ENCODE data around the gene C3AR1. TPM values are rescaled to one million over a fixed set of nuclear protein-coding genes. Genes with fewer than 3 reads are reported as not detected.
A peak's percentile ranks its signal among the peaks of the same experiment; 100 is the strongest.

C3AR1 gene
- total and polyA plus RNA-seq, 2 of the 13 experiments (the other 11 are each of a cell fraction or from before 2014, with no cell fraction given) = not detected

GRCh38 chr12:8026291-8026900 lies 39.8 kb downstream of the C3AR1 start (continued):
- no peak for TF ChIP-seq ZNF597 (CRISPR knock-in tag; IDR thresholded peaks at IDR 0.05)
- TF ChIP-seq ZMYM2 (CRISPR knock-in tag; IDR thresholded peaks at IDR 0.05) = no peak
- TF ChIP-seq SUZ12 (IDR thresholded peaks at IDR 0.05; ENCODE audit: low read depth, low read length) = no peak
- TF ChIP-seq SNAI1 (CRISPR knock-in tag; IDR thresholded peaks at IDR 0.05; ENCODE audit: borderline replicate concordance) = no peak
- TF ChIP-seq ATF4 (CRISPR knock-in tag; IDR thresholded peaks at IDR 0.05) = no peak
- no peak for TF ChIP-seq JARID2 (CRISPR knock-in tag; IDR thresholded peaks at IDR 0.05; ENCODE audit: insufficient replicate concordance)
- no peak for TF ChIP-seq NONO (IDR thresholded peaks at IDR 0.05)
- TF ChIP-seq NONO (CRISPR knock-in tag; conservative IDR thresholded peaks at IDR 0.05) = no peak
- TF ChIP-seq ZNF776 (CRISPR knock-in tag; IDR thresholded peaks at IDR 0.05) = no peak
- no peak for TF ChIP-seq ZSCAN22 (CRISPR knock-in tag; IDR thresholded peaks at IDR 0.05)
- no peak for TF ChIP-seq CBFB (CRISPR knock-in tag; IDR thresholded peaks at IDR 0.05)
- TF ChIP-seq ATF2 (CRISPR knock-in tag; IDR thresholded peaks at IDR 0.05) = peak; percentile 50
- TF ChIP-seq MXD1 (CRISPR knock-in tag; IDR thresholded peaks at IDR 0.05) = no peak
- no peak for TF ChIP-seq ATAD3A (CRISPR knock-in tag; IDR thresholded peaks at IDR 0.05)
- peak; percentile 45; the same call in 1 of the 2 replicates for TF ChIP-seq RBFOX2 (IDR thresholded peaks at IDR 0.05; ENCODE audit: low read depth, low read length)
- TF ChIP-seq PHF20 (CRISPR knock-in tag; IDR thresholded peaks at IDR 0.05) = peak; percentile 37; the same call in 1 of the 2 replicates
- TF ChIP-seq ZBTB37 (CRISPR knock-in tag; IDR thresholded peaks at IDR 0.05) = no peak
- no peak for TF ChIP-seq ZNF564 (CRISPR knock-in tag; IDR thresholded peaks at IDR 0.05)
- TF ChIP-seq CEBPZ (IDR thresholded peaks at IDR 0.05; ENCODE audit: low read length) = peak; percentile 42; the same call in 1 of the 2 replicates
- TF ChIP-seq ZNF121 (CRISPR knock-in tag; IDR thresholded peaks at IDR 0.05) = no peak
- no peak for TF ChIP-seq MEIS2 (CRISPR knock-in tag; IDR thresholded peaks at IDR 0.05)

Measured in HepG2 (cell line).